Activated CD8-positive, alpha-beta T cell treated with anti-CD3 and anti-CD28 coated beads, Interleukin-2, amount 10 ng/mL, durations not matched to agents 7 days and 5 days (primary cell): ENCODE data around the gene SERGEF. TPM values are rescaled to one million over a fixed set of nuclear protein-coding genes. Genes with fewer than 3 reads are reported as not detected.

Source experiments
- ATAC-seq: fragments of 150-1000 bp; cut with Tn5 transposase; one replicate; pipeline ENCODE4 v1.10.0; 2021; ENCODE audit warnings: moderate library complexity
- CTCF ChIA-PET: fragments of 350-600 bp; sonication (Branson Sonifier 250); formaldehyde crosslinking; loops from one replicate; lab custom pipeline; 2021; ENCODE audit warnings: antibody characterized with exemption; lab: Charles Lee
- POLR2A ChIA-PET: fragments of 350-600 bp; sonication (Branson Sonifier 250); formaldehyde crosslinking; loops from one replicate; lab custom pipeline; 2021; ENCODE audit warnings: antibody characterized with exemption; lab: Charles Lee
- DNase-seq: peaks from one replicate; pipeline ENCODE4 v3.0.0-alpha.2; 2020
- H3K27ac Mint-ChIP-seq: one replicate; pipeline ENCODE4 v1.8.0; 2021; ENCODE audit warnings: mild to moderate bottlenecking, mixed read lengths
- H3K27me3 Mint-ChIP-seq: one replicate; pipeline ENCODE4 v1.8.0; 2021; ENCODE audit warnings: low read depth, mixed read lengths
- H3K36me3 Mint-ChIP-seq: one replicate; pipeline ENCODE4 v1.8.0; 2021; ENCODE audit warnings: low read depth, mixed read lengths
- H3K4me1 Mint-ChIP-seq: one replicate; pipeline ENCODE4 v1.8.0; 2021; ENCODE audit warnings: low read depth, mixed read lengths
- H3K4me3 Mint-ChIP-seq: one replicate; pipeline ENCODE4 v1.8.0; 2021; ENCODE audit warnings: mild to moderate bottlenecking, mixed read lengths
- H3K9me3 Mint-ChIP-seq: one replicate; pipeline ENCODE4 v1.8.0; 2022; ENCODE audit warnings: mixed read lengths; ENCODE audit not compliant: insufficient read depth
- total RNA-seq, 2 experiments: library from RNA; stranded (reverse); gene quantifications; one replicate each; pipeline ENCODE4 v1.2.3, GENCODE V29; 2021

Gene SERGEF
- total RNA-seq, 2 experiments from 2014 or later = 31.9 to 35.4 TPM

- ChIA-PET CTCF (no interaction called here), POLR2A (no interaction called here)
- Mint-ChIP-seq H3K36me3 (no peaks in the 10 kb centered on the region), H3K4me1 (no peaks in the 10 kb centered on the region), H3K27me3 (no peaks in the 10 kb centered on the region), H3K27ac (no peak overlapping the region), H3K9me3 (no peaks in the 10 kb centered on the region), H3K4me3 (no peak overlapping the region)
- DNase-seq (no peak), ATAC-seq (no peak)
Measured at GRCh38 chr11:17747131-17747955, 265.5 kb downstream of the SERGEF start.

- ChIA-PET CTCF (interaction anchor here (0.8 kb wide), 1 partner anchor 234 kb away, joined by 3 read pairs; no protein-coding TSS in a partner anchor), POLR2A (no interaction called here)
- Mint-ChIP-seq H3K4me1 (no peaks in the 10 kb centered on the region), H3K36me3 (no peaks in the 10 kb centered on the region), H3K9me3 (no peaks in the 10 kb centered on the region), H3K27ac (no peak overlapping the region), H3K27me3 (no peaks in the 10 kb centered on the region), H3K4me3 (no peak overlapping the region)
- ATAC-seq (no peak), DNase-seq (no peak)
Measured at GRCh38 chr11:17746096-17746495, 266.8 kb downstream of the SERGEF start.

- DNase-seq = no peak
- ChIA-PET POLR2A (no interaction called here), CTCF (interaction anchor here (0.8 kb wide), 1 partner anchor 235 kb away, joined by 3 read pairs; no protein-coding TSS in a partner anchor)
- Mint-ChIP-seq H3K4me3 (no peak overlapping the region), H3K36me3 (no peaks in the 10 kb centered on the region), H3K4me1 (no peaks in the 10 kb centered on the region), H3K27me3 (no peaks in the 10 kb centered on the region), H3K9me3 (no peaks in the 10 kb centered on the region), H3K27ac (no peak overlapping the region)
- ATAC-seq = no peak
Measured at GRCh38 chr11:17745023-17745772, 267.6 kb downstream of the SERGEF start.

GRCh38 chr11:17744151-17744940 is 268.5 kb downstream of the SERGEF start:
- no peak overlapping the region for H3K4me3 Mint-ChIP-seq
- ATAC-seq (no peak), DNase-seq (no peak)
- H3K27me3 Mint-ChIP-seq = no peaks in the 10 kb centered on the region
- H3K9me3 Mint-ChIP-seq = no peaks in the 10 kb centered on the region
- no peaks in the 10 kb centered on the region for H3K36me3 Mint-ChIP-seq
- ChIA-PET CTCF (interaction anchor here (1.4 kb wide), 1 partner anchor 13 kb away, joined by 7 read pairs; no protein-coding TSS in a partner anchor), POLR2A (no interaction called here)
- H3K27ac Mint-ChIP-seq = no peak overlapping the region
- H3K4me1 Mint-ChIP-seq = no peaks in the 10 kb centered on the region

GRCh38 chr11:17743808-17744119 is 269.1 kb downstream of the SERGEF start:
- Mint-ChIP-seq H3K9me3 (no peaks in the 10 kb centered on the region), H3K36me3 (no peaks in the 10 kb centered on the region), H3K27ac (no peak overlapping the region), H3K27me3 (no peaks in the 10 kb centered on the region), H3K4me3 (no peak overlapping the region), H3K4me1 (no peaks in the 10 kb centered on the region)
- ATAC-seq (no peak), DNase-seq (no peak)
- ChIA-PET CTCF (interaction anchor here (1.4 kb wide), 1 partner anchor 13 kb away, joined by 7 read pairs; no protein-coding TSS in a partner anchor), POLR2A (no interaction called here)

- Mint-ChIP-seq H3K4me3 (no peak overlapping the region), H3K9me3 (no peaks in the 10 kb centered on the region), H3K27ac (no peak overlapping the region), H3K4me1 (no peaks in the 10 kb centered on the region), H3K27me3 (no peaks in the 10 kb centered on the region), H3K36me3 (no peaks in the 10 kb centered on the region)
- CTCF ChIA-PET = interaction anchor here (1.4 kb wide), 1 partner anchor 12 kb away, joined by 7 read pairs; no protein-coding TSS in a partner anchor
- no peak for DNase-seq
- POLR2A ChIA-PET = no interaction called here
- no peak for ATAC-seq
Measured at GRCh38 chr11:17743026-17743807, 269.6 kb downstream of the SERGEF start.

GRCh38 chr11:17742019-17742418 is 270.8 kb downstream of the SERGEF start:
- H3K9me3 Mint-ChIP-seq = no peaks in the 10 kb centered on the region
- H3K4me3 Mint-ChIP-seq = no peak overlapping the region
- H3K36me3 Mint-ChIP-seq = no peaks in the 10 kb centered on the region
- peaks cover 7% of the 10 kb centered on the region for H3K27me3 Mint-ChIP-seq
- no peak overlapping the region for H3K27ac Mint-ChIP-seq
- POLR2A ChIA-PET = no interaction called here
- CTCF ChIA-PET = interaction anchor here (1.0 kb wide), 1 partner anchor 11 kb away, joined by 4 read pairs; no protein-coding TSS in a partner anchor
- no peak for ATAC-seq
- H3K4me1 Mint-ChIP-seq = no peaks in the 10 kb centered on the region
- DNase-seq = no peak

- Mint-ChIP-seq H3K36me3 (no peaks in the 10 kb centered on the region), H3K4me1 (no peaks in the 10 kb centered on the region), H3K27me3 (peaks cover 12% of the 10 kb centered on the region), H3K27ac (no peak overlapping the region), H3K9me3 (no peaks in the 10 kb centered on the region), H3K4me3 (no peak overlapping the region)
- no peak for ATAC-seq
- DNase-seq = no peak
- ChIA-PET POLR2A (no interaction called here), CTCF (interaction anchor here (1.0 kb wide), 1 partner anchor 10 kb away, joined by 4 read pairs; no protein-coding TSS in a partner anchor)
Measured at GRCh38 chr11:17741487-17741886, 271.4 kb downstream of the SERGEF start.

GRCh38 chr11:17740649-17741235 is 272.1 kb downstream of the SERGEF start:
- no peak for DNase-seq
- ChIA-PET CTCF (interaction anchor here (1.3 kb wide), 1 partner anchor 10 kb away, joined by 9 read pairs; no protein-coding TSS in a partner anchor), POLR2A (no interaction called here)
- peaks cover 17% of the 10 kb centered on the region for H3K27me3 Mint-ChIP-seq
- no peak overlapping the region for H3K4me3 Mint-ChIP-seq
- no peaks in the 10 kb centered on the region for H3K9me3 Mint-ChIP-seq
- H3K36me3 Mint-ChIP-seq = no peaks in the 10 kb centered on the region
- ATAC-seq = no peak
- no peak overlapping the region for H3K27ac Mint-ChIP-seq
- H3K4me1 Mint-ChIP-seq = no peaks in the 10 kb centered on the region

GRCh38 chr11:17739945-17740338 is 272.9 kb downstream of the SERGEF start:
- Mint-ChIP-seq H3K27me3 (peaks cover 17% of the 10 kb centered on the region), H3K4me3 (no peak overlapping the region), H3K36me3 (no peaks in the 10 kb centered on the region), H3K9me3 (no peaks in the 10 kb centered on the region), H3K27ac (no peak overlapping the region), H3K4me1 (no peaks in the 10 kb centered on the region)
- ChIA-PET CTCF (interaction anchor here (1.3 kb wide), 1 partner anchor 9 kb away, joined by 9 read pairs; no protein-coding TSS in a partner anchor), POLR2A (no interaction called here)
- no peak for DNase-seq
- ATAC-seq = no peak
